IPS-20b (cell line): ENCODE results near the gene TBX6.
"Not testable (repeated sequence)": the region's sequence is repeated elsewhere in the genome, so short reads cannot be mapped to it uniquely, and the experiment has no call there.

Experiments
- H3K27ac ChIP-seq: one replicate; pipeline ENCODE4 v1.5.1; 2013; ENCODE audit warnings: low read length
- H3K27me3 ChIP-seq: 2 replicates; pipeline ENCODE4 v1.6.1; 2013; ENCODE audit warnings: mild to moderate bottlenecking, low read length, inconsistent platforms; ENCODE audit not compliant: insufficient read depth
- H3K36me3 ChIP-seq: 2 replicates; pipeline ENCODE4 v1.6.1; 2013; ENCODE audit warnings: low read depth, mild to moderate bottlenecking, inconsistent platforms, low read length, moderate library complexity; ENCODE audit not compliant: insufficient read depth
- H3K4me1 ChIP-seq: 2 replicates; pipeline ENCODE4 v1.6.1; 2013; ENCODE audit warnings: mild to moderate bottlenecking, control low read depth, inconsistent platforms, low read length, moderate library complexity; ENCODE audit not compliant: insufficient read depth
- H3K4me3 ChIP-seq: 2 replicates; pipeline ENCODE4 v1.5.1; 2013; ENCODE audit warnings: mild to moderate bottlenecking, low read length, inconsistent platforms
- H3K9ac ChIP-seq: 2 replicates; pipeline ENCODE4 v1.6.1; 2013; ENCODE audit warnings: low read depth, mild to moderate bottlenecking, inconsistent platforms, low read length, moderate library complexity
- H3K9me3 ChIP-seq: 2 replicates; pipeline ENCODE4 v1.6.1; 2013; ENCODE audit warnings: mild to moderate bottlenecking, low read depth, low read length, inconsistent platforms; ENCODE audit not compliant: insufficient read depth

The TBX6 gene

GRCh38 chr16:30121741-30122571 lies 30.2 kb upstream of the TBX6 start:
- Histone ChIP-seq H3K9ac (peak overlapping the region; percentile 80; the same call in 1 of the 2 replicates), H3K4me3 (peak overlapping the region; percentile 86), H3K27me3 (no peaks in the 10 kb centered on the region), H3K27ac (no peak overlapping the region), H3K9me3 (no peaks in the 10 kb centered on the region), H3K36me3 (peaks cover 19% of the 10 kb centered on the region), H3K4me1 (peaks cover 3% of the 10 kb centered on the region; the same call in 1 of the 2 replicates)

DNA sequence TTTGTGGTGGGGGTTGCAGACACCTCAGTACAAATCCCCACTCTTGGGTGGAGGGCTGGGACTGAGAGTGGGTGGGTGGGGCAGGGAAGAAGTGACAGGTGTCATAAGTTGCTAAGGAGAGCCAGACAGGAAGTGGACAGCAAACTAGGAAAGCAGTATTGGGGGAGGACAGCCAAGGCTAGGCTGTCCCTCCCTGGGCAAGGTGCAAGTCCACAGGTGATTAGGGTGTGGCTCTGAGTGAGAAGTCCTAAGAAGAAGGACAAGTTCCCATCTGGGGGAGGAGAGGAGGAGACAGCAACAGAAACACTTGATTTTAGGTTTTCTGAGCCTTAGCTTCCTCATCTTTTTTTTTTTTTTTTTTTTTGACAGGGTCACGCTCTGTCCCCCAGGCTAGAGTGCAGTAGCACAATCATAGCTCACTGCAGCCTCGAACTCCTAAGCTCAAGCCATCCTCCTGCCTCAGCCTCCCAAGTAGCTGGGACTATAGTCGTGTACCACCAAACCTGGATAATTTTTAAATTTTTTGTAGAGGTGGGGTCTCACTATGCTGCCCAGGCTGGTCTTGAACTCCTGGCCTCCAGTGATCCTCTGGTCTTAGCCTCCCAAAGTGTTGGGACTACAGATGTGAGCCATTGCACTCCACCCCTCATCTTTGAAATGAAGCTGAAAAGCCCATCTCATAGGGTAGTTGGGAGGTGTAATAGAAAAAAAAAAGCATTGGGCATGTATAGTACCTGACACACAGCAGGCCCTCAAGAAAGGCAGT lies 28.8 kb upstream of the TBX6 start:
- no peak overlapping the region for H3K9ac ChIP-seq
- H3K4me3 ChIP-seq: no peak overlapping the region
- no peak overlapping the region for H3K27ac ChIP-seq
- H3K36me3 ChIP-seq: peaks cover 23% of the 10 kb centered on the region
- H3K9me3 ChIP-seq: no peaks in the 10 kb centered on the region
- H3K27me3 ChIP-seq: no peaks in the 10 kb centered on the region
- H3K4me1 ChIP-seq: peaks cover 3% of the 10 kb centered on the region; the same call in 1 of the 2 replicates

DNA sequence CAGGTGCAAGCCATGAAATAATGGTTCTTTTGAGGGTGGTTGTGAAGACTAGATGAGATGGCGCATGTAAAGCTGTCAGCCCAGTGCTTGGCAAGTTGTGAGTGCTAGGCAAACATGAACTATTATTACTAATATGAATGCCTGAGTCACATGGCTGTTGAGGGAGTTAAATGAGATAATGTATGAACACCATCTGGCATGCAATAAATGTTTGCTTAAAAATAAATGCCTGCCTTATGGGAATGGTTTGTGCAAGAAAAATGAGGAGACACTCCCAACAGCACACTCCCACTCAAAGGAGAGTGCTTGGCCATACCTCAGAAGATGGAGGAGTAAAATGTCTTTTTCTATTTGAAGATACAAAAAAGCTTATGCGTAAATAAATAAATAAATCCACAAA lies 27.7 kb upstream of the TBX6 start:
- Histone ChIP-seq H3K27ac (no peak overlapping the region), H3K27me3 (no peaks in the 10 kb centered on the region), H3K9ac (no peak overlapping the region), H3K4me1 (peaks cover 3% of the 10 kb centered on the region; the same call in 1 of the 2 replicates), H3K4me3 (no peak overlapping the region), H3K9me3 (no peaks in the 10 kb centered on the region), H3K36me3 (peaks cover 27% of the 10 kb centered on the region)

DNA sequence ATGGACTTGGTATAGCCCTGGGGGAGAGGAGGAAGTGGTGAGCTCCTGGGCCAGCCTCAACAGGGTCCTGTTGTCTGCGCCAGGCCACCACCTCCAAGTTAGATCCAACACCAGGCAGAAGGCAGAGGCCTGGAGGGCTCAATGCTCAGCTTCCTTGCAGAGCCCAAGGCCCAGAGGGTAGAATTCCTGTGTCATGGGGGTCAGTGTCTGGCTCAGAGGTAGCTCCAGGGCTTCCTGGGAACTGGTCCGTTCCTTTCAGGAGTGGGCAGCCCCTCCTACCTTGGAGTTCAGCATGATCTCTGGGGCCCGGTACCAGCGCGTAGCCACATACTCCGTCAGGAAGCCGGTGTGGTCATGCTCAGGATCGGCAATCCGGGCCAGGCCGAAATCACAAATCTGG lies 26.0 kb upstream of the TBX6 start:
- Histone ChIP-seq H3K27ac (no peak overlapping the region), H3K9me3 (no peaks in the 10 kb centered on the region), H3K4me3 (no peak overlapping the region), H3K9ac (no peak overlapping the region), H3K36me3 (peaks cover 27% of the 10 kb centered on the region), H3K4me1 (peaks cover 3% of the 10 kb centered on the region; the same call in 1 of the 2 replicates), H3K27me3 (no peaks in the 10 kb centered on the region)

DNA sequence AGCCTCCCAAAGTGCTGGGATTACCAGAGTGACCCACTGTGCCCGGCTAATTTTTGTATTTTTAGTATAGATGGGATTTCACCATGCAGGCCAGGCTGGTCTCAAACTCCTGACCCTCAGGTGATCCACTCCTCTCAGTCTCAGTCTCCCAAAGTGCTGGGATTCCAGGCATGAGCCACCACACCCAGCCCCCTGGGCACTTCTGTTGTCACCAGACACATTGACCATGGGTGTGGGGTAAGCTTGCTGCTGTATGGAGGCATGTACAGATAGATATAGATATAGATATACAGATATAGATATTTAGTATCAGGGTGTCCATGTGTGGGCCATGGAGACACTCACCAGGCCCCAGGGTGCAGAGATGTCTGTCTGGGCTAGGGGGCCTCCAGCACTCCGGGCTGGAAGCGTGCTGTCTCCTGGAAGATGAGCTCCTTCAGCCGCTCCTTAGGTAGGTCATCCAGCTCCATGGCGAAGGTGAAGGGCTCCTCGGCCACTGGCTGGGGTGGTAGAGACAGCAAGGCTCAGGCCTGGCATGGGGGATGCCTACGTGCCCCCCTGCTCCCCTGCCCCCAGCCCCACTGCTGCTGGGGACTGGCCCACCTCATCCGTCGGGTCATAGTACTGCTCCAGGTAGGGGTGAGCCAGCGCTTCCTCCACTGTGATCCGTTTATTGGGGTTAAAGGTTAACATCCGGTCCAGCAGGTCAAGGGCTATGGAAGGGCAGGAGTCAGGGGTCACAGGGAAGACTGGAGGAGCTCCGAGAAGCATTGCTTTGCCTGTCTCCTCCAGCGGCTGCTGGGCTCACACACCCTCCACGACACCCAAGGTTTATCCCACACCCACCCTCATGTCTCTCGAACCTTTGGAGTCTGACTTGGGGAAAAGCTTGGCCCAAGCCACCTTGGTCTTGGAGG lies 24.8 kb upstream of the TBX6 start:
- peaks cover 27% of the 10 kb centered on the region for H3K36me3 ChIP-seq
- no peaks in the 10 kb centered on the region for H3K4me1 ChIP-seq
- no peak overlapping the region for H3K27ac ChIP-seq
- no peaks in the 10 kb centered on the region for H3K9me3 ChIP-seq
- no peaks in the 10 kb centered on the region for H3K27me3 ChIP-seq
- H3K9ac ChIP-seq: no peak overlapping the region
- H3K4me3 ChIP-seq: no peak overlapping the region

DNA sequence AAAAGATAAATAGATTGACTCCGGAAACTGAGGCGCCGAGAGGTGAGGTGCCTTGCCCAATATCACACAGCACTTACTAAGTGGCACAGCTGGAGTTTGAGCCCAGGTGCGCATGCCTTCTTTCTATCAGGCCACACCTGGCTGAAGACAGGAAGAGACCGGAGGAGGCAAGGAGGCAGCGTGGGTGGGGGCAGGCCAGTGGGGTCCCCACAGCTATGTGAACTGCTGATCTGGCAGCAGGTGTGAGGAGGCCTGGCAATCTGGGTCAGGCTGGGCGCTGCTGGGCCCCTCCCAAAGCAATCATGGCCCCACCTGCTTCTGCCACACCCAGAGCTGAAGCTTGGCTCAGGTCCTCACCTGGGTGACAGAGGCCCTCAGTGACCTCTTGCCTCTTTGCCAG lies 23.5 kb upstream of the TBX6 start:
- Histone ChIP-seq H3K27ac (no peak overlapping the region), H3K27me3 (no peaks in the 10 kb centered on the region)

DNA sequence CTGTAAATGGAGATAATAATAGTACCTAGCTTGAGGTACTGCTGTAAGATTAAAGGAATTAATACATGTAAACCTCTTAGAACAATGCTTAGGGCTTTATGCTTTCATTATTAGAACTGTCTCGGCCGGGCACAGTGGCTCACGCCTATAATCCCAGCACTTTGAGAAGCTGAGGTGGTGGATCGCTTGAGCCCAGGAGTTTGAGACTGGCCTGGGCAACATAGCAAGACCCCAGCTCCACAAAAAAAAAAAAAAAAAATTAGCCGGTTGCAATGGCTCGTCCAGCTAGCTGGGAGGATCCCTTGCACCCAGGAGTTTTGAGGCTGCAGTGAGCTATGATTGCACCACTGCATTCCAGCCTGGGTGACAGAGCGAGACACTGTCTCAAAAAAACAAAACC lies 23.1 kb upstream of the TBX6 start:
- not testable (repeated sequence) for H3K4me1 ChIP-seq, H3K9me3 ChIP-seq

More for the DNA sequence above, 23.5 kb upstream of the TBX6 start:
- H3K4me1 ChIP-seq: no peaks in the 10 kb centered on the region
- H3K9ac ChIP-seq: no peak overlapping the region
- H3K36me3 ChIP-seq: peaks cover 27% of the 10 kb centered on the region
- no peak overlapping the region for H3K4me3 ChIP-seq
- H3K9me3 ChIP-seq: no peaks in the 10 kb centered on the region

GRCh38 chr16:30114411-30114810 lies 22.7 kb upstream of the TBX6 start:
- H3K9me3 ChIP-seq: no peaks in the 10 kb centered on the region
- no peak overlapping the region for H3K9ac ChIP-seq
- no peaks in the 10 kb centered on the region for H3K4me1 ChIP-seq
- peaks cover 24% of the 10 kb centered on the region for H3K36me3 ChIP-seq
- no peak overlapping the region for H3K4me3 ChIP-seq
- H3K27me3 ChIP-seq: no peaks in the 10 kb centered on the region
- no peak overlapping the region for H3K27ac ChIP-seq

More for the DNA sequence above, 23.1 kb upstream of the TBX6 start:
- not testable (repeated sequence) for H3K27ac ChIP-seq, H3K4me3 ChIP-seq, H3K27me3 ChIP-seq, H3K9ac ChIP-seq
- H3K36me3 ChIP-seq: peaks cover 27% of the 10 kb centered on the region

GRCh38 chr16:30113711-30114333 lies 22.1 kb upstream of the TBX6 start:
- Histone ChIP-seq H3K36me3 (peaks cover 22% of the 10 kb centered on the region), H3K27ac (no peak overlapping the region)

DNA sequence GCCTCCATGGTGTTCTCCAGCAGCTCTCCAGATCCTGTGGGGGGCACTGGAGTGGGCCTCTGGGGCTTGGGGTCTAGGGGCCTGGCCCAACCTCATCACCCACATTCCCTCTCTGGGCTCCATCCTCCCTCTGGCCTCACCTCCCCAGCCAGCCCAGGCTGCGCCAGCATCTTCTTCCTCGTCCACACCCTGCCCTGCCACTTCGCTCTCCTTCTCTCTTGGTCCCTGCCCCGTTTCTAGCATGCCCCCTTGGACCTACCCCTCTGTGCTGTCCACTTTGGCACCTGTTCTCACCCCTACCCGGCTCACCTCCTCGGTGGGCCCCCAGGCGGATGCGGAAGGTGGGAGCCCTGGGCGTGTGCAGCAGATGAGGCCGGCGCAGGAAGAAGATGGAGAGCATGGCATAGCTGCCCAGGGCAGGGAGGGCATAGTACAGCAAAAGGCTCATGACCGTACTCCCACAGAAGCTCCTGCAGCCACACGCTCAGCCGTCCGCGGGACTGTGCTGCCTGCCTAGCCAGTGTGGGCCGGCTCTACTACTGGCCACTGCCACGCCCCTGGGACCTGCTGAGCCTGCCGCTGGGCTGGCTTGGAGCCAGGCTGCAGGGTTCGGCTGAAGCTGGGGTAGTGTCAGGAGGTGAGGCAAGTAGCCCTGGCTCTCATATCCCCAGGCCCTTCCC lies 21.4 kb upstream of the TBX6 start, which contains the start of gene GDPD3:
GDPD3 (minus strand) TSS at position 507 of the 680 bp plus-strand sequence; CDS start at position 448, 59 bp downstream.
- H3K36me3 ChIP-seq: peaks cover 20% of the 10 kb centered on the region
- no peaks in the 10 kb centered on the region for H3K27me3 ChIP-seq
- H3K9me3 ChIP-seq: no peaks in the 10 kb centered on the region
- no peak within 1 kb of the TSS for H3K9ac ChIP-seq
- H3K4me1 ChIP-seq: no peaks in the 10 kb centered on the region
- H3K4me3 ChIP-seq: no peak within 1 kb of the TSS
- no peak within 1 kb of the TSS for H3K27ac ChIP-seq

More at GRCh38 chr16:30113711-30114333, 22.1 kb upstream of the TBX6 start:
- no peaks in the 10 kb centered on the region for H3K9me3 ChIP-seq
- H3K27me3 ChIP-seq: no peaks in the 10 kb centered on the region
- H3K4me1 ChIP-seq: no peaks in the 10 kb centered on the region
- H3K9ac ChIP-seq: no peak overlapping the region
- no peak overlapping the region for H3K4me3 ChIP-seq
